ENCODE data around the gene POLR2A. TPM values are rescaled to one million over a fixed set of nuclear protein-coding genes. Genes with fewer than 3 reads are reported as not detected.

Gene POLR2A
- total and polyA plus RNA-seq, 2 of the 13 experiments (the other 11 are each of a cell fraction or from before 2014, with no cell fraction given), result 17.8 to 18.3 TPM

DNA sequence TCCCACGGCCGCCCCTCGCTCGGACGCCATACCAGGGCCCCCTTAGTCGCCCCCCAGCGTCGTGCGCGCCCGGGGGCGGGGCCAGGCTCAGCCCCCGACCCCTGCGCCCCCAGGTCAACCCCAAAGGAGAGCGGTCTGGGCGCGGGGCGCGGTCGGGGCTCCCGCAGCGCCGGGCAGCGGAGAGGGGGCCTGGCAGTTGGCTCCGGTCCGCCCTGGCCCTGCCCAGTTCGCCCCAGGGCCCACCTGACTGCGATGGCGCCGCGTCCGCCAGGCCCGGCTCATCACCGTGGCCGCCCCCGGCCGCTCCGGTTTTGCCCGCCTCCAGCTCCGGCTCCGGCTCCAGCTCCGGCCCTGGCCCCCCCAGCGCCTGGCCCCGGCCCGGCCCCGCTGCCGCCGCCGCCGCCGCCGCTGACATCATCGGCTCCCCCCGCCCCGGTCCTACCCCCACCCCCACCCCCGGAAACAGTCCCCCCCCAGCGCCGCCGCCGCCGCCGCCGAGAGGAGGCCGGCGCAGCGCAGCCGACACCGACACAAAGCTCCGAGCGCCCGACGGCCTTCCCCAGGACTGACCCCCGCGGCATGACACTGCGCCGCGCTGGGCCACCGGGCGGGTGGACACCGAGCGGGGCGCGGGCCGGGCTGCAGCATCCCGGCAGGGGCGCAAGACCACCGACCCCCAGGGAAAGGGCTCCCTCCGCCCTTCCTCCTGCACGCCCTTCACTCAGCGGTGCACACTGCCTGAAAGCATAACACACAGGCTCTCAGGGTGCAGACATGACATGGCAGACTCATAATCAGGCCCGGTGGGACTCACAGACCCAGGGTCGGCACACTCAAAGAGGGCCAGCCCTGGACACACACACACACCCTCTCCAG is 4.7 kb upstream of the POLR2A start, which contains the start of gene ZBTB4 (continued):
- TF ChIP-seq, protein P1, sequence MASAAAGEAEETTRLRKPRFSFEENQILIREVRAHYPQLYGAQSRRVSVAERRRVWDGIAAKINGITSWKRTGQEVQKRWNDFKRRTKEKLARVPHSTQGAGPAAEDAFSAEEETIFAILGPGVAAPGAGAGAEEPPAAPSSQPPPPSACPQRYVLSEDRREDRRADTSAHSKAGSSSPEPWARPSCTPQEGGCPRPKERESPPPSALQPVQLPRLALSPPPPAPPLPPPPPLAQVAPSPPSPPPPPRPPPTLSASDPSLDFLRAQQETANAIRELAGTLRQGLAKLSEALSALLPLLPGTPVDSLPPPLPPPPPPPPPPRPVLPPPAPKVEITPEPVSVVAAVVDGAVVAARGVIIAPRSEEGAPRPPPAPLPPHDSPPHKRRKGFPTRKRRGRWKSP (CRISPR knock-in tag; IDR thresholded peaks at IDR 0.05), result peak; percentile 91; the same call in 1 of the 2 replicates
- TF ChIP-seq, protein P2, sequence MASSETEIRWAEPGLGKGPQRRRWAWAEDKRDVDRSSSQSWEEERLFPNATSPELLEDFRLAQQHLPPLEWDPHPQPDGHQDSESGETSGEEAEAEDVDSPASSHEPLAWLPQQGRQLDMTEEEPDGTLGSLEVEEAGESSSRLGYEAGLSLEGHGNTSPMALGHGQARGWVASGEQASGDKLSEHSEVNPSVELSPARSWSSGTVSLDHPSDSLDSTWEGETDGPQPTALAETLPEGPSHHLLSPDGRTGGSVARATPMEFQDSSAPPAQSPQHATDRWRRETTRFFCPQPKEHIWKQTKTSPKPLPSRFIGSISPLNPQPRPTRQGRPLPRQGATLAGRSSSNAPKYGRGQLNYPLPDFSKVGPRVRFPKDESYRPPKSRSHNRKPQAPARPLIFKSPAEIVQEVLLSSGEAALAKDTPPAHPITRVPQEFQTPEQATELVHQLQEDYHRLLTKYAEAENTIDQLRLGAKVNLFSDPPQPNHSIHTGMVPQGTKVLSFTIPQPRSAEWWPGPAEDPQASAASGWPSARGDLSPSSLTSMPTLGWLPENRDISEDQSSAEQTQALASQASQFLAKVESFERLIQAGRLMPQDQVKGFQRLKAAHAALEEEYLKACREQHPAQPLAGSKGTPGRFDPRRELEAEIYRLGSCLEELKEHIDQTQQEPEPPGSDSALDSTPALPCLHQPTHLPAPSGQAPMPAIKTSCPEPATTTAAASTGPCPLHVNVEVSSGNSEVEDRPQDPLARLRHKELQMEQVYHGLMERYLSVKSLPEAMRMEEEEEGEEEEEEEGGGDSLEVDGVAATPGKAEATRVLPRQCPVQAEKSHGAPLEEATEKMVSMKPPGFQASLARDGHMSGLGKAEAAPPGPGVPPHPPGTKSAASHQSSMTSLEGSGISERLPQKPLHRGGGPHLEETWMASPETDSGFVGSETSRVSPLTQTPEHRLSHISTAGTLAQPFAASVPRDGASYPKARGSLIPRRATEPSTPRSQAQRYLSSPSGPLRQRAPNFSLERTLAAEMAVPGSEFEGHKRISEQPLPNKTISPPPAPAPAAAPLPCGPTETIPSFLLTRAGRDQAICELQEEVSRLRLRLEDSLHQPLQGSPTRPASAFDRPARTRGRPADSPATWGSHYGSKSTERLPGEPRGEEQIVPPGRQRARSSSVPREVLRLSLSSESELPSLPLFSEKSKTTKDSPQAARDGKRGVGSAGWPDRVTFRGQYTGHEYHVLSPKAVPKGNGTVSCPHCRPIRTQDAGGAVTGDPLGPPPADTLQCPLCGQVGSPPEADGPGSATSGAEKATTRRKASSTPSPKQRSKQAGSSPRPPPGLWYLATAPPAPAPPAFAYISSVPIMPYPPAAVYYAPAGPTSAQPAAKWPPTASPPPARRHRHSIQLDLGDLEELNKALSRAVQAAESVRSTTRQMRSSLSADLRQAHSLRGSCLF (CRISPR knock-in tag; IDR thresholded peaks at IDR 0.05; ENCODE audit: borderline replicate concordance), result no peak
- TF ChIP-seq SOX13 (IDR thresholded peaks at IDR 0.05) (no peak), SOX13 (CRISPR knock-in tag; conservative IDR thresholded peaks at IDR 0.05 in 1 of 2, IDR thresholded peaks at IDR 0.05 in 1 of 2) (no peak), ZBTB38 (CRISPR knock-in tag; IDR thresholded peaks at IDR 0.05) (peak; percentile 32; the same call in 1 of the 2 replicates), MAF1 (CRISPR knock-in tag; IDR thresholded peaks at IDR 0.05; ENCODE audit: borderline replicate concordance) (no peak), RFX1 (IDR thresholded peaks at IDR 0.05) (no peak), ATF7 (IDR thresholded peaks at IDR 0.05) (no peak), ATF7 (CRISPR knock-in tag; IDR thresholded peaks at IDR 0.05) (peak; percentile 54; the same call in 1 of the 2 replicates), GLI4 (CRISPR knock-in tag; IDR thresholded peaks at IDR 0.05; ENCODE audit: borderline replicate concordance) (no peak), SPEN (CRISPR knock-in tag; IDR thresholded peaks at IDR 0.05; ENCODE audit: low read depth) (peak; percentile 16; the same call in 1 of the 2 replicates), ZNF282 (IDR thresholded peaks at IDR 0.05; ENCODE audit: partially characterized antibody) (no peak), ZNF567 (CRISPR knock-in tag; IDR thresholded peaks at IDR 0.05; ENCODE audit: borderline replicate concordance) (no peak), MBNL3 (CRISPR knock-in tag; conservative IDR thresholded peaks at IDR 0.05) (no peak)
- TF ChIP-seq, protein P3, sequence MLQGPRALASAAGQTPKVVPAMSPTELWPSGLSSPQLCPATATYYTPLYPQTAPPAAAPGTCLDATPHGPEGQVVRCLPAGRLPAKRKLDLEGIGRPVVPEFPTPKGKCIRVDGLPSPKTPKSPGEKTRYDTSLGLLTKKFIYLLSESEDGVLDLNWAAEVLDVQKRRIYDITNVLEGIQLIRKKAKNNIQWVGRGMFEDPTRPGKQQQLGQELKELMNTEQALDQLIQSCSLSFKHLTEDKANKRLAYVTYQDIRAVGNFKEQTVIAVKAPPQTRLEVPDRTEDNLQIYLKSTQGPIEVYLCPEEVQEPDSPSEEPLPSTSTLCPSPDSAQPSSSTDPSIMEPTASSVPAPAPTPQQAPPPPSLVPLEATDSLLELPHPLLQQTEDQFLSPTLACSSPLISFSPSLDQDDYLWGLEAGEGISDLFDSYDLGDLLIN (CRISPR knock-in tag; IDR thresholded peaks at IDR 0.05; ENCODE audit: borderline replicate concordance), result no peak
- TF ChIP-seq, protein P4, sequence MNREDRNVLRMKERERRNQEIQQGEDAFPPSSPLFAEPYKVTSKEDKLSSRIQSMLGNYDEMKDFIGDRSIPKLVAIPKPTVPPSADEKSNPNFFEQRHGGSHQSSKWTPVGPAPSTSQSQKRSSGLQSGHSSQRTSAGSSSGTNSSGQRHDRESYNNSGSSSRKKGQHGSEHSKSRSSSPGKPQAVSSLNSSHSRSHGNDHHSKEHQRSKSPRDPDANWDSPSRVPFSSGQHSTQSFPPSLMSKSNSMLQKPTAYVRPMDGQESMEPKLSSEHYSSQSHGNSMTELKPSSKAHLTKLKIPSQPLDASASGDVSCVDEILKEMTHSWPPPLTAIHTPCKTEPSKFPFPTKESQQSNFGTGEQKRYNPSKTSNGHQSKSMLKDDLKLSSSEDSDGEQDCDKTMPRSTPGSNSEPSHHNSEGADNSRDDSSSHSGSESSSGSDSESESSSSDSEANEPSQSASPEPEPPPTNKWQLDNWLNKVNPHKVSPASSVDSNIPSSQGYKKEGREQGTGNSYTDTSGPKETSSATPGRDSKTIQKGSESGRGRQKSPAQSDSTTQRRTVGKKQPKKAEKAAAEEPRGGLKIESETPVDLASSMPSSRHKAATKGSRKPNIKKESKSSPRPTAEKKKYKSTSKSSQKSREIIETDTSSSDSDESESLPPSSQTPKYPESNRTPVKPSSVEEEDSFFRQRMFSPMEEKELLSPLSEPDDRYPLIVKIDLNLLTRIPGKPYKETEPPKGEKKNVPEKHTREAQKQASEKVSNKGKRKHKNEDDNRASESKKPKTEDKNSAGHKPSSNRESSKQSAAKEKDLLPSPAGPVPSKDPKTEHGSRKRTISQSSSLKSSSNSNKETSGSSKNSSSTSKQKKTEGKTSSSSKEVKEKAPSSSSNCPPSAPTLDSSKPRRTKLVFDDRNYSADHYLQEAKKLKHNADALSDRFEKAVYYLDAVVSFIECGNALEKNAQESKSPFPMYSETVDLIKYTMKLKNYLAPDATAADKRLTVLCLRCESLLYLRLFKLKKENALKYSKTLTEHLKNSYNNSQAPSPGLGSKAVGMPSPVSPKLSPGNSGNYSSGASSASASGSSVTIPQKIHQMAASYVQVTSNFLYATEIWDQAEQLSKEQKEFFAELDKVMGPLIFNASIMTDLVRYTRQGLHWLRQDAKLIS (CRISPR knock-in tag; IDR thresholded peaks at IDR 0.05), result no peak
- TF ChIP-seq, protein P5, sequence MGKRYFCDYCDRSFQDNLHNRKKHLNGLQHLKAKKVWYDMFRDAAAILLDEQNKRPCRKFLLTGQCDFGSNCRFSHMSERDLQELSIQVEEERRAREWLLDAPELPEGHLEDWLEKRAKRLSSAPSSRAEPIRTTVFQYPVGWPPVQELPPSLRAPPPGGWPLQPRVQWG (CRISPR knock-in tag; IDR thresholded peaks at IDR 0.05; ENCODE audit: borderline replicate concordance, low read depth), result no peak

All from HepG2 (cell line).